ENCODE measurements around the gene DPP7. TPM values are rescaled to one million over a fixed set of nuclear protein-coding genes. Genes with fewer than 3 reads are reported as not detected.
A peak's percentile ranks its signal among the peaks of the same experiment; 100 is the strongest.

DPP7 gene
- total RNA-seq, result 100 to 1,000 TPM; 207 to 215 TPM
- polyA plus RNA-seq (ENCODE audit: insufficient read depth, low read depth, low replicate concordance), result 242 TPM
- long read RNA-seq, donor 1, transcript DPP7-201 (13 exons, 1,590 nt), result major isoform, 6 of 8 reads
- long read RNA-seq, donor 1, partial matches to known transcripts, result 0 of 8 reads
- long read RNA-seq, donor 1, other reads (novel, unspliced or antisense), result 0 of 8 reads
- long read RNA-seq, donor 2, transcript DPP7-201 (13 exons, 1,590 nt), result major isoform, 8 of 8 reads
- long read RNA-seq, donor 2, partial matches to known transcripts, result 0 of 8 reads
- long read RNA-seq, donor 2, other reads (novel, unspliced or antisense), result 0 of 8 reads

- TF ChIP-seq POLR2A (IDR thresholded peaks at IDR 0.05) (no peak), CTCF (IDR thresholded peaks at IDR 0.05) (peak in 1 of 3 experiments; percentile 8)
- WGBS, 2 donors, result 0 to 5% methylated on average over 6 to 52 of the region's 70 CpGs
- H3K9me3 ChIP-seq, result no peaks in the 10 kb centered on the region
- intact Hi-C loops (cut with DNase I; ENCODE audit: low total_unique reads), result loop anchor here (10.0 kb wide), 1 partner anchor 110 kb away; the partner anchor contains the start of genes CYSRT1, RNF208 and RNF224
- H3K4me3 ChIP-seq, result peak within 1 kb of the TSS; percentile 76 to 78
- H3K4me1 ChIP-seq, result peaks cover 22% of the 10 kb centered on the region
- peak; percentile 80 for DNase-seq
- H3K27ac ChIP-seq, result peak within 1 kb of the TSS; percentile 39 to 71
- no peaks in the 10 kb centered on the region for H3K27me3 ChIP-seq
- no peaks in the 10 kb centered on the region for H3K36me3 ChIP-seq (ENCODE audit: low read depth, missing control alignments)
Measured at GRCh38 chr9:137114613-137115393, at the start of gene DPP7. TSS of gene DPP7 (minus strand) at chr9:137114733. CDS start at chr9:137114713, 20 bp downstream.

GRCh38 chr9:137163805-137164204, 49.3 kb upstream of the DPP7 start:
- 71 to 79% methylated on average over 6 to 22 of the region's 22 CpGs for WGBS, 2 donors
- no peak overlapping the region for H3K4me3 ChIP-seq
- intact Hi-C loops (cut with DNase I; ENCODE audit: low total_unique reads), result no loop called here

DNA sequence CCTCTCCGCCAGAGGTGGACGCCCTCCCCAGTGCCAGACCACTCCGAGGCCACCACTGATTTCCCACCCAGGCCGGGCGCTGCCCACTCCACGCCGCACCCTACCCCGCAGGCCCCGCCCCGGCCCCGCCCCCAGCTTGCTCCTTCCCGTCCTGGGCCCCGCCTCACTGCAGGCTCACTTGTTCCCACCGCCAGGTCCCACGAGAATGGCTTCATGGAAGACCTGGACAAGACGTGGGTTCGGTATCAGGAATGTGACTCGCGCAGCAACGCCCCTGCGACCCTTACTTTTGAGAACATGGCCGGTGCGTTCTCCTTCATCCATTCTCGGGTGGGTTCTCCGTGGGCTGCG, 48.8 kb upstream of the DPP7 start:
- WGBS, 2 donors, result 11 to 25% methylated on average over 15 to 25 of the region's 26 CpGs

More at GRCh38 chr9:137163805-137164204, 49.3 kb upstream of the DPP7 start:
- no peaks in the 10 kb centered on the region for H3K27me3 ChIP-seq
- no peak overlapping the region for H3K27ac ChIP-seq
- no peak for TF ChIP-seq POLR2A (IDR thresholded peaks at IDR 0.05)
- TF ChIP-seq CTCF (IDR thresholded peaks at IDR 0.05), result no peak
- peaks cover 21% of the 10 kb centered on the region for H3K4me1 ChIP-seq
- no peak for DNase-seq
- H3K36me3 ChIP-seq (ENCODE audit: low read depth, missing control alignments), result no peaks in the 10 kb centered on the region
- H3K9me3 ChIP-seq, result no peaks in the 10 kb centered on the region

More for the DNA sequence above, 48.8 kb upstream of the DPP7 start:
- TF ChIP-seq CTCF (IDR thresholded peaks at IDR 0.05) (no peak), POLR2A (IDR thresholded peaks at IDR 0.05) (no peak)
- H3K27me3 ChIP-seq, result no peaks in the 10 kb centered on the region
- no peak for DNase-seq
- intact Hi-C loops (cut with DNase I; ENCODE audit: low total_unique reads), result no loop called here
- H3K27ac ChIP-seq, result no peak overlapping the region
- H3K4me1 ChIP-seq, result peaks cover 19% of the 10 kb centered on the region
- no peaks in the 10 kb centered on the region for H3K36me3 ChIP-seq (ENCODE audit: low read depth, missing control alignments)
- peak overlapping the region in 1 of 2 donors; percentile 24 for H3K4me3 ChIP-seq
- H3K9me3 ChIP-seq, result no peaks in the 10 kb centered on the region
